ENCODE measurements around the gene EPS15. TPM values are rescaled to one million over a fixed set of nuclear protein-coding genes. Genes with fewer than 3 reads are reported as not detected.
A peak's percentile ranks its signal among the peaks of the same experiment; 100 is the strongest.

EPS15 gene
- polyA plus RNA-seq, 1 of the 3 experiments (the other 2 are of a cell fraction), result 17.0 TPM

DNA sequence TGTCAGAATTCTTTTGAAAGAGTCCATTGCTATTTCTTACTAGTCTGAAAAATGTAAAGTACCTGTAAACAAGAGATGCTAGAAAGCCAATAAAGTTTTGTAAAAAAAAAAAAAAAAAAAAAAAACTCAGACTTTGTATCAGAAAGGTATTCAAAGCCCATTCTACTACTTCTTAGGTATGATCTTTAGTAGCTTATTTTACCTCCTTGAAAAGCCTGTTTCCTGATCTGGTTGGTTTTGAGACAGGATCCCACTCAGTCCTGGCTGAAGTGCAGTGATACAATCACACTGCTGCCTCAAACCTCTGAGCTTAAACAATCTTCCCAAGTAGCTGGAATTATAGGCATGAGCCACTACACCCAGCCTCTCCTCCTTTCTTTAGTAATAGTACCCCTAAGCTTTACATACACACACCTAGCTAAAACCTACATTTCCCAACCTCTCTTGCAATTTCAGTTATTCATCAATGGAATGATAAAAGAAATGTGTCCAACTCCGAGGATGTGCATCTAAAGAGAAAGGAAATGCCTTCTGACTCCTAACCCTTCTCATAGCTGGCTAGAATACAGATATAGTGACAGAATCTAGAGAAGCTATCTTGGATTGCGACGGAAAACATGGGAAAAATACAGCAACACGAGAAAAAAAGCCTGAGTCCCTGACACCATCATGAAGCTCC, 30.6 kb downstream of the EPS15 start:
- H3F3A ChIP-seq (replicated peaks; ENCODE audit: insufficient read depth), result peaks cover 5% of the 10 kb centered on the region
- H3K9ac ChIP-seq, result no peak overlapping the region
- H3K4me1 ChIP-seq (ENCODE audit: control insufficient read depth in 1 of 2, insufficient read depth in 2 of 2, low read depth in 1 of 2, low read length in 1 of 2), result peaks cover 0 to 6% of the 10 kb centered on the region in 2 experiments; a peak in 2 of 4 replicates
- no peaks in the 10 kb centered on the region for H3K9me3 ChIP-seq
- CTCF ChIA-PET, result interaction anchor here (1.2 kb wide), 1 partner anchor 281 kb away, joined by 4 read pairs; no protein-coding TSS in a partner anchor
- TF ChIP-seq SIN3A (IDR thresholded peaks at IDR 0.05; ENCODE audit: borderline replicate concordance, low read depth, low read length) (no peak), TEAD4 (IDR thresholded peaks at IDR 0.05; ENCODE audit: borderline replicate concordance, insufficient read depth) (no peak), REST (IDR thresholded peaks at IDR 0.05; ENCODE audit: low read depth, low read length) (no peak), CTCF (IDR thresholded peaks at IDR 0.05) (no peak), USF1 (IDR thresholded peaks at IDR 0.05; ENCODE audit: borderline replicate concordance, low read depth) (no peak), FOXM1 (IDR thresholded peaks at IDR 0.05; ENCODE audit: low read depth) (no peak), RCOR1 (IDR thresholded peaks at IDR 0.05; ENCODE audit: low read length) (no peak), ELF1 (IDR thresholded peaks at IDR 0.05) (no peak), MXI1 (IDR thresholded peaks at IDR 0.05; ENCODE audit: low read depth, low read length) (no peak), FOSL2 (IDR thresholded peaks at IDR 0.05; ENCODE audit: borderline replicate concordance, low read depth) (no peak), RFX5 (IDR thresholded peaks at IDR 0.05; ENCODE audit: low read length) (no peak), YY1 (IDR thresholded peaks at IDR 0.05; ENCODE audit: low read depth) (no peak), USF2 (IDR thresholded peaks at IDR 0.05; ENCODE audit: borderline replicate concordance, low read depth, low read length) (no peak), GATA2 (CRISPR knock-in tag; IDR thresholded peaks at IDR 0.05) (no peak), JUND (IDR thresholded peaks at IDR 0.05) (no peak), MEF2A (IDR thresholded peaks at IDR 0.05; ENCODE audit: borderline replicate concordance, low read depth) (no peak)
- no peaks in the 10 kb centered on the region for H3K9me2 ChIP-seq
- H3K4me3 ChIP-seq (ENCODE audit: low read depth in 2 of 2, low read length in 1 of 2), result no peak overlapping the region
- DNase-seq, result peak; percentile 5
- H3K27ac ChIP-seq (ENCODE audit: low read depth in 2 of 2, low read length in 1 of 2), result peak overlapping the region in 1 of 2 experiments; percentile 34; a peak in 3 of 4 replicates
- H3K4me2 ChIP-seq, result peak overlapping the region; percentile 41
- H4K20me1 ChIP-seq (ENCODE audit: insufficient read depth), result peaks cover 25% of the 10 kb centered on the region; the same call in 1 of the 2 replicates
- H3K36me3 ChIP-seq (replicated peaks in 1 of 2; ENCODE audit: control insufficient read depth in 1 of 2, insufficient read depth in 2 of 2, low read length in 1 of 2), result peaks cover 0 to 10% of the 10 kb centered on the region in 2 experiments
- POLR2A ChIA-PET, result interaction anchor here (0.6 kb wide), 1 partner anchor 129 kb away, joined by 3 read pairs; no protein-coding TSS in a partner anchor
- WGBS (ENCODE audit: low lambda C conversion rate), result 80% methylated on average over 4 of the region's 4 CpGs
- peaks cover 95% of the 10 kb centered on the region for H3K79me2 ChIP-seq (ENCODE audit: insufficient read depth)
- no peaks in the 10 kb centered on the region for H3K27me3 ChIP-seq (ENCODE audit: insufficient read depth)
- no peak overlapping the region; the same call in 1 of the 2 replicates for H2AFZ ChIP-seq (ENCODE audit: low read depth)

Data from SK-N-SH (cell line).